Liver (tissue), 9 donors: ENCODE data around the gene VPS26C. TPM values are rescaled to one million over a fixed set of nuclear protein-coding genes. Genes with fewer than 3 reads are reported as not detected.

Source experiments
- DNase-seq: peaks from one replicate; pipeline ENCODE4 v3.0.0-alpha.2; 2017; ENCODE audit warnings: low spot score
- H3K27ac ChIP-seq, 2 donors: one replicate each; pipeline ENCODE4 v1.7.0; 2013; ENCODE audit warnings: inconsistent platforms in 2 of 2, low read length in 2 of 2, control low read depth in 1 of 2, low read depth in 1 of 2, mild to moderate bottlenecking in 1 of 2
- H3K27me3 ChIP-seq, 4 donors: one replicate each; pipeline versions ENCODE4 v1.6.1 to v1.7.0; 2013; ENCODE audit warnings: low read length in 3 of 4, inconsistent platforms in 1 of 4, mild to moderate bottlenecking in 1 of 4, moderate library complexity in 1 of 4; ENCODE audit not compliant: control insufficient read depth in 4 of 4, insufficient read depth in 4 of 4
- H3K36me3 ChIP-seq, 4 donors: one replicate each; pipeline versions ENCODE4 v1.6.1 to v1.7.0; 2013; ENCODE audit warnings: low read length in 3 of 4, mild to moderate bottlenecking in 3 of 4, low read depth in 1 of 4, moderate library complexity in 1 of 4; ENCODE audit not compliant: control insufficient read depth in 4 of 4, insufficient read depth in 3 of 4
- H3K4me1 ChIP-seq, 4 donors: one replicate each; pipeline versions ENCODE4 v1.6.1 to v1.7.0; 2013; ENCODE audit warnings: low read length in 3 of 4, mild to moderate bottlenecking in 3 of 4, moderate library complexity in 1 of 4; ENCODE audit not compliant: control insufficient read depth in 4 of 4, insufficient read depth in 4 of 4
- H3K4me3 ChIP-seq, 3 donors: one replicate each; pipeline versions ENCODE4 v1.6.1 to v1.7.0; 2013; ENCODE audit warnings: low read length in 3 of 3, control low read depth in 1 of 3, low read depth in 1 of 3, mild to moderate bottlenecking in 1 of 3
- H3K9ac ChIP-seq, 2 donors: one replicate each; pipeline ENCODE4 v1.7.0; 2013; ENCODE audit warnings: low read length in 2 of 2, mild to moderate bottlenecking in 2 of 2, moderate library complexity in 2 of 2, control low read depth in 1 of 2, low read depth in 1 of 2
- H3K9me3 ChIP-seq, 4 donors: one replicate each; pipeline versions ENCODE4 v1.6.1 to v1.7.0; 2013; ENCODE audit warnings: low read length in 3 of 4; ENCODE audit not compliant: control insufficient read depth in 4 of 4
- ATF3 ChIP-seq: IDR thresholded peaks from 2 replicates; pipeline ENCODE4 v1.6.1; 2016; ENCODE audit warnings: antibody characterized with exemption
- CTCF ChIP-seq: fragments of 150-350 bp; IDR thresholded peaks from 2 replicates; pipeline ENCODE4 v1.5.1; 2017; ENCODE audit warnings: improper control_type of control experiment, low read depth, low read length; ENCODE audit not compliant: missing input control
- EGR1 ChIP-seq, 2 donors: IDR thresholded peaks; 2 replicates each; pipeline ENCODE4 v1.6.1; 2016 to 2018; ENCODE audit warnings: antibody characterized with exemption in 2 of 2, low read depth in 2 of 2
- FOXA1 ChIP-seq: IDR thresholded peaks from 2 replicates; pipeline ENCODE4 v1.6.1; 2016; ENCODE audit warnings: antibody characterized with exemption
- FOXA2 ChIP-seq: IDR thresholded peaks from 2 replicates; pipeline ENCODE4 v1.6.1; 2016; ENCODE audit warnings: antibody characterized with exemption
- GABPA ChIP-seq, 2 donors: IDR thresholded peaks in 1 of 2; conservative IDR thresholded peaks in 1 of 2; 2 replicates each; pipeline ENCODE4 v1.6.1; 2016; ENCODE audit warnings: antibody characterized with exemption in 2 of 2, mild to moderate bottlenecking in 1 of 2, moderate library complexity in 1 of 2
- HNF4A ChIP-seq, 2 donors: conservative IDR thresholded peaks; 2 replicates each; pipeline ENCODE4 v1.6.1; 2016; ENCODE audit warnings: antibody characterized with exemption in 2 of 2, mild to moderate bottlenecking in 2 of 2
- HNF4G ChIP-seq: IDR thresholded peaks from 2 replicates; pipeline ENCODE4 v1.6.1; 2016; ENCODE audit warnings: antibody characterized with exemption
- JUND ChIP-seq, 2 donors: IDR thresholded peaks; 2 replicates each; pipeline ENCODE4 v1.6.1; 2016; ENCODE audit warnings: antibody characterized with exemption in 2 of 2
- MAX ChIP-seq: IDR thresholded peaks from 2 replicates; pipeline ENCODE4 v1.6.1; 2016; ENCODE audit warnings: antibody characterized with exemption
- NR2F2 ChIP-seq: IDR thresholded peaks from 2 replicates; pipeline ENCODE4 v1.6.1; 2016; ENCODE audit warnings: antibody characterized with exemption
- RAD21 ChIP-seq, 2 donors: IDR thresholded peaks; 2 replicates each; pipeline ENCODE4 v1.6.1; 2016; ENCODE audit warnings: antibody characterized with exemption in 2 of 2, mild to moderate bottlenecking in 2 of 2
- RXRA ChIP-seq, 2 donors: IDR thresholded peaks; 2 replicates each; pipeline ENCODE4 v1.6.1; 2017 to 2018; ENCODE audit warnings: antibody characterized with exemption in 2 of 2, mild to moderate bottlenecking in 1 of 2
- SP1 ChIP-seq: IDR thresholded peaks from 2 replicates; pipeline ENCODE4 v1.6.1; 2018; ENCODE audit warnings: antibody characterized with exemption, mild to moderate bottlenecking
- TAF1 ChIP-seq: conservative IDR thresholded peaks from 2 replicates; pipeline ENCODE4 v1.6.1; 2016; ENCODE audit warnings: antibody characterized with exemption, mild to moderate bottlenecking
- YY1 ChIP-seq: IDR thresholded peaks from 2 replicates; pipeline ENCODE4 v1.6.1; 2016; ENCODE audit warnings: antibody characterized with exemption, mild to moderate bottlenecking
- ZBTB33 ChIP-seq: IDR thresholded peaks from 2 replicates; pipeline ENCODE4 v1.6.1; 2016; ENCODE audit warnings: antibody characterized with exemption
- WGBS: extraction: QIAGEN DNeasy Blood & Tissue Kit; methylation state at CpG from one replicate; pipeline ENCODE4 v1.1.7; 2013; 5-methylcytosine and 5-hydroxymethylcytosine counted together
- polyA plus RNA-seq, 2 donors: library from polyadenylated mRNA; stranded (reverse) in 1 of 2; unstranded in 1 of 2; fragments of 200-250 nt in 1 of 2; fragments of >200 nt in 1 of 2; fragmentation: Nextera tagmentation in 1 of 2; extraction: Ambion mirVana in 1 of 2; gene quantifications; one replicate each; pipeline versions ENCODE4 v1.2.1 to v1.2.3, GENCODE V29; 2013 to 2015
- total RNA-seq, 2 donors: library from RNA; depleted of rRNA; stranded (reverse); fragments of >200 nt; gene quantifications; one replicate each; pipeline ENCODE4 v1.2.3, GENCODE V29; 2014
- donor health status: healthy.
- donor health status: healthy.
- donor health status: healthy.
- donor health status: healthy.
- donor health status: healthy.

The VPS26C gene
- total and polyA plus RNA-seq, 4 donors: 16.3 to 37.7 (median 22.8) TPM

GRCh38 chr21:37184784-37185593 is 82.1 kb downstream of the VPS26C start (continued):
- TF ChIP-seq CTCF: no peak
- TF ChIP-seq EGR1 (IDR thresholded peaks at IDR 0.05; ENCODE audit: low read depth in 2 of 2): no peak
- no peak for TF ChIP-seq MAX
- TF ChIP-seq HNF4G: no peak

- 99% methylated on average over 3 of the region's 3 CpGs for WGBS
- Histone ChIP-seq H3K4me1 (no peaks in the 10 kb centered on the region), H3K9me3 (no peaks in the 10 kb centered on the region), H3K4me3 (no peak overlapping the region), H3K27ac (no peak overlapping the region), H3K9ac (no peak overlapping the region), H3K36me3 (peaks cover 6 to 34% (median 31%) of the 10 kb centered on the region in 4 donors), H3K27me3 (no peaks in the 10 kb centered on the region)
- TF ChIP-seq YY1: no peak
- TF ChIP-seq SP1: no peak
- TF ChIP-seq JUND (IDR thresholded peaks at IDR 0.05): no peak
- no peak for TF ChIP-seq NR2F2
- no peak for TF ChIP-seq CTCF
- DNase-seq: no peak
Measured at GRCh38 chr21:37183749-37184148, 83.4 kb downstream of the VPS26C start.

- no peak for DNase-seq
- no peaks in the 10 kb centered on the region for H3K4me1 ChIP-seq
- WGBS: 92% methylated on average over 6 of the region's 6 CpGs
- H3K9ac ChIP-seq: no peak overlapping the region
- H3K4me3 ChIP-seq: no peak overlapping the region
- TF ChIP-seq GABPA (IDR thresholded peaks at IDR 0.05 in 1 of 2, conservative IDR thresholded peaks at IDR 0.05 in 1 of 2): no peak
- no peak for TF ChIP-seq HNF4A (conservative IDR thresholded peaks at IDR 0.05)
- no peak for TF ChIP-seq FOXA2
- no peak for TF ChIP-seq CTCF
- TF ChIP-seq RAD21 (IDR thresholded peaks at IDR 0.05): no peak
- TF ChIP-seq ZBTB33: no peak
- TF ChIP-seq TAF1: no peak
- no peak for TF ChIP-seq EGR1 (IDR thresholded peaks at IDR 0.05; ENCODE audit: low read depth in 2 of 2)
- no peak for TF ChIP-seq JUND (IDR thresholded peaks at IDR 0.05)
- TF ChIP-seq RXRA (IDR thresholded peaks at IDR 0.05): no peak
- TF ChIP-seq FOXA1: no peak
- TF ChIP-seq ATF3: no peak
- H3K36me3 ChIP-seq: peaks cover 1 to 30% (median 23%) of the 10 kb centered on the region in 4 donors
- no peaks in the 10 kb centered on the region for H3K27me3 ChIP-seq
- H3K9me3 ChIP-seq: no peaks in the 10 kb centered on the region
- no peak overlapping the region for H3K27ac ChIP-seq
Measured at GRCh38 chr21:37182222-37182621, 84.9 kb downstream of the VPS26C start.
